IPS-18c (cell line): ENCODE measurements around the gene ADGRL3.
"Not testable (repeated sequence)": the region's sequence is repeated elsewhere in the genome, so short reads cannot be mapped to it uniquely, and the experiment has no call there.

Experiments used
- H3K4me3 ChIP-seq: 2 replicates; pipeline ENCODE4 v1.7.0; 2013; ENCODE audit warnings: low read depth, mild to moderate bottlenecking, low read length, moderate library complexity; ENCODE audit not compliant: insufficient read depth
- H3K9me3 ChIP-seq: one replicate; pipeline ENCODE4 v1.6.1; 2013; ENCODE audit warnings: mild to moderate bottlenecking, low read length, moderate library complexity; ENCODE audit not compliant: control insufficient read depth, insufficient read depth

Gene ADGRL3

GRCh38 chr4:61919561-61919960 lies 719.4 kb downstream of the ADGRL3 start:
- Histone ChIP-seq H3K9me3 (no peaks in the 10 kb centered on the region), H3K4me3 (no peak overlapping the region)

DNA sequence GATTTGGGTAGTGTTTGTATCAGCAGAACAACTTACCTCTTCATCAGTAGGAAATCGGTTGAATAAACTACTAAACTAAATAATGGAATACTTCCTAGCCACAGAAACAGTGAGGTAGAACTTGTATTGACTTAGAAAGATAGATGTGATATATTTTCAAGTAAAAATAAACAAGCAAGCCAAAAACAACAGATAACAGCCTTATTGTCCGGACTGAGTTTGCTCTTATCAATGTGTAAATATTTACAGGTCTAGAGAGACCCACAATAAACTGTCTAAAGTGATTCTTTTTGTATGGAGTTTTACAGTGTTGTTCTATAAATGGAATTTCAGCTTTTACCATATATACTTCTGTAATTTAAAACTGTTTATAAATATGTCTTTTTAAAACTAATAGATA lies 721.8 kb downstream of the ADGRL3 start:
- Histone ChIP-seq H3K4me3 (no peak overlapping the region), H3K9me3 (no peaks in the 10 kb centered on the region)

DNA sequence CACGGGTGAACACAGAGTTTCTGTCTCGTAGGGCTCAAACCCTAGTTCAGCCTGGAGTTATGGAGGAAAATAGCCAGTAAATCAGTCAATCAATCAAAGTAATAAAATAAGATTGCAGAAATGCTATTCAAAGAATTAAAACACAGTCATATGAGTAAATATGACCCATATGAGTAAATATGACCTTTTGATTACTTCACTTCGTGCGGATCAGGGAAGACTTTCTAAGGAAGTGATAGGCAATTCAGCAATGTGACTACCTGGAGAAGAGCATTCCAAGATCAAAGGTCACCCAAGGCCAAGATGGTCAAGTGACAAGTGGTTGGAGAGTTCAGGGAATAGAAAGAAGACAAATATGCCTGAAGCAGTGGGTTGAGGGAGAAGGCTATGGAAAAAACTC lies 722.6 kb downstream of the ADGRL3 start:
- Histone ChIP-seq H3K9me3 (no peaks in the 10 kb centered on the region), H3K4me3 (no peak overlapping the region)

GRCh38 chr4:61923179-61923578 lies 723.1 kb downstream of the ADGRL3 start:
- Histone ChIP-seq H3K9me3 (no peaks in the 10 kb centered on the region), H3K4me3 (no peak overlapping the region)

DNA sequence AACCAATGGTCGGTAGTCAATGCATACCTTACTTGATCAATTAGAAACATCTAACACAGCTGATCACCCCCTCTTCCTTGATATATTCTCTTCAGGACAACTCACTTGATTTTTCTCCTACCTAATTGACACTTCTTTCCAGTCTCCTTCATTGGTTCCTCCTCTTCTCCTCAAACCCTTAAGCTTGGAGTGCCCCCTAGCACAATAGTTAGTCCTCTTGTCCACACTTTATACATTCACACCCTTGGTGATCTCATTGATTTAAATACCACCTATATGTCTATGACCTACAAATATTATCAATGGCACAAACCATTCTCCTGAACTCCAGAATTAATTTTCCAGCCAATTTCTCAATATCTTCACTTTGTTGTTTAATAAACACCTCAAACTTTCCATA lies 724.0 kb downstream of the ADGRL3 start:
- H3K9me3 ChIP-seq: no peaks in the 10 kb centered on the region
- H3K4me3 ChIP-seq: no peak overlapping the region

- Histone ChIP-seq H3K4me3 (no peak overlapping the region), H3K9me3 (no peaks in the 10 kb centered on the region)
Measured at GRCh38 chr4:61933527-61933926, 733.4 kb downstream of the ADGRL3 start.

- no peak overlapping the region for H3K4me3 ChIP-seq
- no peaks in the 10 kb centered on the region for H3K9me3 ChIP-seq
Measured at GRCh38 chr4:61934198-61934597, 734.1 kb downstream of the ADGRL3 start.

DNA sequence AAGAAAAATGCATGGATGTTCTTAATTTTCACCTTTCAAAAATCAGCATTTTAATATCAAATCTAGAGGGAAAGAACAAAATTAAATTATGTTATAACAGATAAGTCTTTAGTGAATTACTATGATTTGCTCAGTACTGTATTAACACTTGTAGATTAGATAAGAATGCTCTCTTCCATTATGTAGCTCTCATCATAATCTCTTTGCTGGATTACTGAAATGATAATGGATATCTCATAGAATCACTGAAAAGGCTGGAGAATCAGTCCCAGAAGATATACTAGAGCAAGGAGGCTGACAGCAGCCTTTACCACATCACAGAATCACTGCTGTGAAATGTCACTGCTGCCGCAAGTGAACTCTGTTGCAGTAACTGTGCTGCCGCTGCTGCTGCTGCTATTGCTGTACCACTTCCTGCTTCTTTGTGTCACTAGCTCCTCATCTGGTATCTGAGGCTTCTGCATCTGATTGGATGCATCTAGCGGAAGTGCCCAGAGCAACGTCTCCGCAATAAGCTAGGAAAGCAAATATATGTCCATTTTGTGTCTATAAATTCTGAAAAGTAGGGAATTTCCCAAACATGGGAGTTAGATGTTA lies 738.2 kb downstream of the ADGRL3 start:
- no peaks in the 10 kb centered on the region for H3K9me3 ChIP-seq
- H3K4me3 ChIP-seq: no peak overlapping the region

- Histone ChIP-seq H3K9me3 (no peaks in the 10 kb centered on the region), H3K4me3 (no peak overlapping the region)
Measured at GRCh38 chr4:61950625-61951024, 750.5 kb downstream of the ADGRL3 start.

DNA sequence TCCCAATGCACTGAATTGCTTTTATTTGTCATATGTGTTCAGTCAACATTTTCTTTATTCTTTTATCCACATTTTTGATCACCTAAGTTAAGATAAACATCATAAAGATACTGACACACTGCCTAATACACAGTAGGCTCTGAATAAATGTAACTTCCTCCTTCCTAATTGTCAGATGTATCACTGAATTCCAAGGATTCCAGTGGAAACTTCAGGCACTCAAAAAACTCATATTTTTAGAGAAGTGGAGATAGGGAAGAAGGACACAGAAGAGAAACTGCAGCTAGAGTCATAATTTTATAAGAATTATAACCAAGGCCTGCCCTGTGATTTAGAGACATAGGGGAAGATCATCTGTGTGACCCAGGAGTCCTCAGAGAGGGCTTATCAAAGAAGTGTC lies 753.3 kb downstream of the ADGRL3 start:
- Histone ChIP-seq H3K9me3 (no peaks in the 10 kb centered on the region), H3K4me3 (no peak overlapping the region)

GRCh38 chr4:61958591-61958990 lies 758.5 kb downstream of the ADGRL3 start:
- Histone ChIP-seq H3K9me3 (no peaks in the 10 kb centered on the region), H3K4me3 (no peak overlapping the region)

DNA sequence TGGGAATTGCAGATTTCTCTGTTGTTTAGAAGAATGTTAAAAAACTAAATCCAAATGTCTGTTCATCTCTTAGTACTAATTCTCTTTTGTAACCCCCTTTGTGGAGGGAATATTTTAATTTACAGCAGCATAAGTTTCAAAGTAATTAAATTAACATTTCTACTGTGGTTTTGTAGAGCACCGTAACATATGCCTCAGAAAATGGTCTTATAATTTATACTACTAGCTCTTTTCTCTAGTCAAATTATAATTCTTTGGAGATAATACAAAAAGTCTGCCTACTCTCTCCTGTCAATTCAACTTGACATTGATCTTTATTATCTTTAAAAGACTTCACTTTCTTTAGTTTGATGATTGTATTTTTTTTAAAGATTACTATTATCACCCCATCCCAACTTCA lies 759.0 kb downstream of the ADGRL3 start:
- H3K9me3 ChIP-seq: no peaks in the 10 kb centered on the region
- H3K4me3 ChIP-seq: no peak overlapping the region

DNA sequence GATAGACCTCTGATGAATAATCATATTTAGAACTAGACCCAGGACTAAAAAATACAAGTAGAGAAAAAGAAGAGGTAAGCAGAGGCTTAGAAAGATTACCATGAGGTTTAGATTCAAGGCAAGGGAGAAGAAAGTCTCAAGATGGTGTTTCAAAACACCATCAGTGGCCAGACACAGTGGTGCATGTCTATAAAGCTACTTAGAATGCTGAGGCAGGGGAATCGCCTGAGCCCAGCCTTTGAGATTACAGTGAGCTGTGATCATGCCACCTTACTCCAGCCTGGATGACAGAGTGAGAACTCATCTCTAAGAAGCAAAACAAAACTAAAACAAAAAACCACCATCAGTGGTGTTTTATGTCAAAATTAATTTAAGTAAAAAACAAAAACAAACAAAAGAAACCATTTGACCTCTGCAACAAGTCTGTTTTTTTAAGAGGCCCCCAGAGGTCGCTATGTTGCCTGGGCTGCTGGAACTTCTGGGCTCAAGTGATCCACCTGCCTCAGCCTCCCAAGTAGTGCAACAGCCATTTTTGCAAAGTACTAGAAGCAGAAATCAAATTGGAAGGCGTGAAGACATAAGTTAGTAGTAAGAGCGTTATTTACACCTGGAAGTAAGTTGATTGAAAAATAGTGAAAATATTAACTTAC lies 784.3 kb downstream of the ADGRL3 start:
- Histone ChIP-seq H3K4me3 (no peak overlapping the region), H3K9me3 (no peaks in the 10 kb centered on the region)

DNA sequence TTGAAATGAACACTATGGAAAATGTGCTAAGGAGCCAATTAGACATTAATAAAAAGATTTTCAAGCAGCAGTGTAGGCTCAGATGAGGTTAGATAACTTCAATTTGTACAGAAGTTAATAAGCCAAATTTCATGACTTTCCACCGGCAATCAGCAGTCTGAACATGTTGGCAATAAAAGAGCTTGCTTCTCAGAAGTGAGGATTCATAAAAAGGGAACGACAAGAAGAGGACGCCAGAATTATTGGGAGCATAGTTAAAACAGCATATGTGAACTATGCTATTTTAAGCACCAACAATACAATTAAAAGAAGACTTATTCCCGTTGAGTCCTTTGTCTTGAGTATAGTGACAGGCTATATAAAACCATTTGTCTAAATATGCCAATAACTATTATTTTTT lies 785.3 kb downstream of the ADGRL3 start:
- H3K4me3 ChIP-seq: no peak overlapping the region
- H3K9me3 ChIP-seq: no peaks in the 10 kb centered on the region

- not testable (repeated sequence) for H3K9me3 ChIP-seq, H3K4me3 ChIP-seq
Measured at GRCh38 chr4:61986929-61987328, 786.8 kb downstream of the ADGRL3 start.

DNA sequence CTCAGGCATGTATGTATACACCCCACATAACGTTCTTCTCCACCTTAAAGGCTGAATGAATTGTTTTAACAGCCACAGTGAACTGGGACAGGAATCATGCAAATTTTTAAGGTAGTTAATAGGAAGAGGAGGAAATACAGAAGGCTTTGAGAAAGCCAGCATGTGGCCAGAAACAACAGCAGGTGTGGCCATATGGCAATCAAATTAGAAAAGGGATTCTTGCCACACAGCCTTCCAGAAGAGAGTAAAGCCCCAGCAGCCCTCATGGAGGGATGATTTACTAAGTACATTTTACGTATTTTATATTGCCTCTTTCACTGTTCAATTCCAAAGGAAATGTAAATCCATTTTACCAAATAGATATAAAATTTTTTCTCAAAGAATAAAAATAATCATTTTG lies 792.2 kb downstream of the ADGRL3 start:
- Histone ChIP-seq H3K4me3 (no peak overlapping the region), H3K9me3 (no peaks in the 10 kb centered on the region)

GRCh38 chr4:61994036-61994435 lies 793.9 kb downstream of the ADGRL3 start:
- Histone ChIP-seq H3K4me3 (no peak overlapping the region), H3K9me3 (no peaks in the 10 kb centered on the region)

GRCh38 chr4:61995717-61996340 lies 795.7 kb downstream of the ADGRL3 start:
- Histone ChIP-seq H3K9me3 (no peaks in the 10 kb centered on the region), H3K4me3 (no peak overlapping the region)

GRCh38 chr4:61996943-61997342 lies 796.8 kb downstream of the ADGRL3 start:
- Histone ChIP-seq H3K9me3 (no peaks in the 10 kb centered on the region), H3K4me3 (no peak overlapping the region)
